CD4-positive, CD25-positive, alpha-beta regulatory T cell (primary cell): ENCODE measurements around the gene IQCF2. TPM values are rescaled to one million over a fixed set of nuclear protein-coding genes. Genes with fewer than 3 reads are reported as not detected.
"Not testable (repeated sequence)": the region's sequence is repeated elsewhere in the genome, so short reads cannot be mapped to it uniquely, and the experiment has no call there.

Experiments
- ATAC-seq, 2 donors: fragments of 150-1000 bp; cut with Tn5 transposase; one replicate each; pipeline ENCODE4 v1.10.0; 2021; ENCODE audit warnings: low read depth in 2 of 2, moderate number of reproducible peaks in 2 of 2, moderate library complexity in 1 of 2
- DNase-seq, 3 donors: peaks; one replicate each; pipeline versions ENCODE4 v3.0.0 to v3.0.0-alpha.2; 2012 to 2022; ENCODE audit warnings: mixed read lengths in 1 of 3
- H3K27ac ChIP-seq: one replicate; pipeline ENCODE4 v1.7.0; 2013; ENCODE audit warnings: mild to moderate bottlenecking, low read length; ENCODE audit not compliant: insufficient read depth, poor library complexity, severe bottlenecking
- H3K27me3 ChIP-seq: one replicate; pipeline ENCODE4 v1.7.0; 2013; ENCODE audit warnings: low read length; ENCODE audit not compliant: control insufficient read depth, insufficient read depth
- H3K36me3 ChIP-seq: one replicate; pipeline ENCODE4 v1.7.0; 2013; ENCODE audit warnings: mild to moderate bottlenecking, low read length, moderate library complexity; ENCODE audit not compliant: control insufficient read depth, insufficient read depth
- H3K4me1 ChIP-seq: 2 replicates; pipeline ENCODE4 v1.7.0; 2013; ENCODE audit warnings: mild to moderate bottlenecking, low read length; ENCODE audit not compliant: insufficient read depth, control insufficient read depth, poor library complexity, severe bottlenecking
- H3K4me3 ChIP-seq: one replicate; pipeline ENCODE4 v1.7.0; 2013; ENCODE audit warnings: low read depth, mild to moderate bottlenecking, low read length, moderate library complexity
- H3K9me3 ChIP-seq, 2 experiments: 1 replicate in 1 of 2; 2 replicates in 1 of 2; pipeline ENCODE4 v1.7.0; 2013; ENCODE audit warnings: low read length in 2 of 2, mild to moderate bottlenecking in 1 of 2, moderate library complexity in 1 of 2; ENCODE audit not compliant: control insufficient read depth in 2 of 2
- H3K27ac Mint-ChIP-seq, 3 donors: one replicate each; pipeline ENCODE4 v1.8.0; 2020 to 2022; ENCODE audit warnings: mild to moderate bottlenecking in 3 of 3, mixed read lengths in 3 of 3, moderate library complexity in 2 of 3
- H3K27me3 Mint-ChIP-seq: one replicate; pipeline ENCODE4 v1.8.0; 2022; ENCODE audit warnings: mild to moderate bottlenecking, mixed read lengths
- H3K36me3 Mint-ChIP-seq: one replicate; pipeline ENCODE4 v1.8.0; 2020; ENCODE audit warnings: mixed read lengths
- H3K4me1 Mint-ChIP-seq, 4 donors: one replicate each; pipeline ENCODE4 v1.8.0; 2020 to 2022; ENCODE audit warnings: mixed read lengths in 4 of 4, mild to moderate bottlenecking in 1 of 4
- H3K4me3 Mint-ChIP-seq, 4 donors: one replicate each; pipeline ENCODE4 v1.8.0; 2020 to 2022; ENCODE audit warnings: mild to moderate bottlenecking in 4 of 4, mixed read lengths in 4 of 4, moderate library complexity in 3 of 4
- H3K9me3 Mint-ChIP-seq, 7 donors: one replicate each; pipeline ENCODE4 v1.8.0; 2020 to 2022; ENCODE audit warnings: mixed read lengths in 7 of 7, mild to moderate bottlenecking in 3 of 7, moderate library complexity in 2 of 7
- polyA plus RNA-seq, 4 donors: library from polyadenylated mRNA; unstranded; fragments of 300-500 nt; fragmentation: Illumina TruSeq; gene quantifications; one replicate each; pipeline ENCODE4 v1.2.3, GENCODE V29; 2021
- total RNA-seq: library from RNA; stranded (reverse); gene quantifications from one replicate; pipeline ENCODE4 v1.2.3, GENCODE V29; 2022

The IQCF2 gene
- total and polyA plus RNA-seq, 5 donors from 2014 or later, result not detected

DNA sequence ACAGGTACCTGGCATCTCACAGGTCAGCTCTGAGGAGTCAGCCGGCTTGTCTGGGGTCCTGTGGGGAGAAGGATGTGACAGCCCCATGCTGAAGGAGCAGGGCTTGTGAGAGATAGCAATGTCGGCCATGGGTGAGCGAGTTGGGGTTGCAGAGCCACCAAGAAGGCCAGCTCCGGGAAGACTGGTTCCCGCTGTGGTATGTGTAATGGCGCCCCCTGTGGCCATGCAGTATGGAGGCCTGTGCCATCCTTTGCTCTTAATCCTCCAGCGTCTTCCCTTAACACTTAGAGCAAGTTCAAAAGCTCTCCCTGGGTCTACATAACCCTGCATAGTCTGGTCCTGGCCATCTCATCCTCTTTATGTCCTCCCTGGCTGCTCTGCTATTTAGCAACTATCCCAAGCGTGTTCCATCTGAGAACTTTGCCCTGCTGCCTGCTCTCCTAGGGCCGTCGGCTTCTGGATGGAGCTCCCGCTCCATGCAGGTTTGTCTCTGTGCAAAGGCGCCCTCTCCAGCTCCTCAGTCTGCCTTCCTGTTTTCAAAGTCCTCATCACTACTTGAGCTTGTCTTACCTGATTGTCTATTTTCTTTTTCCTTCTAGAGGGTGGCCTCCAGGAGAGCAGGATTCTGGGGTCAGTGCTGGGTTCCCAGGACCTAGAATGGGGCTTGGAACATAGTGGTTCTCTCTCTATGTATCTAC lies 41.6 kb upstream of the IQCF2 start:
- no peaks in the 10 kb centered on the region for H3K9me3 ChIP-seq
- DNase-seq (peak in 1 of 3 donors; percentile 19), ATAC-seq (no peak)
- no peak overlapping the region for H3K27ac ChIP-seq
- Mint-ChIP-seq H3K36me3 (no peaks in the 10 kb centered on the region), H3K9me3 (peaks cover 0 to 10% (median 3%) of the 10 kb centered on the region in 7 donors), H3K4me1 (peaks cover 0 to 9% (median under 1%) of the 10 kb centered on the region in 4 donors), H3K27ac (peak overlapping the region in 1 of 3 donors; percentile 34), H3K4me3 (no peak overlapping the region), H3K27me3 (peaks cover 38% of the 10 kb centered on the region)
- H3K36me3 ChIP-seq, result no peaks in the 10 kb centered on the region
- no peaks in the 10 kb centered on the region for H3K4me1 ChIP-seq
- peaks cover 18% of the 10 kb centered on the region for H3K27me3 ChIP-seq
- H3K4me3 ChIP-seq, result no peak overlapping the region

DNA sequence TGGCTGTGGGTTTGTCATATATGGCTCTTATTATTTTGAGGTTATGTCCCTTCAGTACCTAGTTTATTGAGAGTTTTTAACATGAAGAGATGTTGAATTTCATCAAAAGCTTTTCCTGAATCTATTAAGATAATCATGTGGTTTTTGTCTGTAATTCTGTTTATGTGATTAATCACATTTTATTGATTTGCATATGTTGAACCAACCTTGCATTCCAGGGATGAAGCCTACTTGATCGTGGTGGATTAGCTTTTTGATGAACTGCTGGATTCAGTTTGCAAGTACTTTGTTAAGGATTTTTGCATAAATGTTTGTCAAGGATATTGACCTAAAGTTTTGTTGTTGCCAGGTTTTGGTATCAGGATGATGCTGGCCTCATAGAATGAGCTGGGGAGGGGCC lies 33.1 kb upstream of the IQCF2 start:
- Mint-ChIP-seq H3K4me1 (peaks cover 0 to 2% (median 0%) of the 10 kb centered on the region in 4 donors), H3K4me3 (no peak overlapping the region), H3K27me3 (peaks cover 36% of the 10 kb centered on the region), H3K9me3 (peaks cover 0 to 18% (median 14%) of the 10 kb centered on the region in 7 donors), H3K27ac (no peak overlapping the region), H3K36me3 (no peaks in the 10 kb centered on the region)
- no peak for ATAC-seq
- Histone ChIP-seq H3K27ac (no peak overlapping the region), H3K27me3 (peaks cover 10% of the 10 kb centered on the region), H3K9me3 (peaks cover 10 to 17% of the 10 kb centered on the region in 2 experiments), H3K4me3 (no peak overlapping the region), H3K4me1 (no peaks in the 10 kb centered on the region), H3K36me3 (no peaks in the 10 kb centered on the region)
- no peak for DNase-seq

DNA sequence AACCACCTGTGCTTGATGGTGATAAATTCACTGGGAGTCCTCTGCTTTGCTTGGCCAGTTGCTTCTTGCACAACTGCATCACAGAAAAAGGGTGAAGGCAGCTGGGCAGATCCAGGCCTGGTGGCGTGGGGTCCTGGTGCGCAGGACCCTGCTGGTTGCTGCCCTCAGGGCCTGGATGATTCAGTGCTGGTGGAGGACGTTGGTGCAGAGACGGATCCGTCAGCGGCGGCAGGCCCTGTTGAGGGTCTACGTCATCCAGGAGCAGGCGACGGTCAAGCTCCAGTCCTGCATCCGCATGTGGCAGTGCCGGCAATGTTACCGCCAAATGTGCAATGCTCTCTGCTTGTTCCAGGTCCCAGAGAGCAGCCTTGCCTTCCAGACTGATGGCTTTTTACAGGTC lies 31.1 kb upstream of the IQCF2 start:
- Mint-ChIP-seq H3K27ac (no peak overlapping the region), H3K9me3 (peaks cover 0 to 21% (median 12%) of the 10 kb centered on the region in 7 donors), H3K36me3 (no peaks in the 10 kb centered on the region), H3K4me3 (no peak overlapping the region), H3K4me1 (no peaks in the 10 kb centered on the region), H3K27me3 (peaks cover 53% of the 10 kb centered on the region)
- Histone ChIP-seq H3K9me3 (peaks cover 10 to 17% of the 10 kb centered on the region in 2 experiments), H3K27ac (no peak overlapping the region), H3K4me3 (no peak overlapping the region), H3K4me1 (no peaks in the 10 kb centered on the region), H3K36me3 (no peaks in the 10 kb centered on the region), H3K27me3 (peaks cover 6% of the 10 kb centered on the region)
- DNase-seq (no peak), ATAC-seq (no peak)

DNA sequence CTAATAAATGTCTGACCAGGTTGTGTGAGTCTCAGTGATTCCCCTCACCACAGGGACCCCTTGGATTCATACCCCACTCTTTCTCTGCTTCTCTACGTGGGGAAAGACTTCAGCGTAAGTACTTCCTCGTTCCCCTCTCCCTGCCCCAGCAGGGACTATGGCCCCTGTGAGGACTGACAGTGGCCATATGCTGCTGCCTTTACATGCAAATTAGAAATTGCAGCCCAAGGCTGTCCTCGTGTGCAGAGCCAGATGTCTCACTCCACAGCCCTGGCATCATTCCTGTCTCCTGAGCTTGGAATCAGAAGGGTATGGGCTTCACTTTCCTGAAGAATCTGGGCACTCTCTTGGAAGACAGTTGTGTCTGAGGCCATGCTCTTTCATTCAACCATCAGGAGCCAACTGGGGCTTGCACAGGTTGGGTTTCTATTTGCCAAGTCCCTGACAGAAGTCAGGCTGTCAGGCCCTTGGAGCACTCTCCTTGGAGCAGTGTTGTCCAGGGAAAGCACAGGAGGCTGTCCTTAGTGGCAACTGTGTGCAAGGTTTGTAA lies 30.5 kb upstream of the IQCF2 start:
- peaks cover 10 to 17% of the 10 kb centered on the region in 2 experiments for H3K9me3 ChIP-seq
- ATAC-seq, result no peak
- H3K4me1 ChIP-seq, result no peaks in the 10 kb centered on the region
- Mint-ChIP-seq H3K27ac (no peak overlapping the region), H3K4me1 (no peaks in the 10 kb centered on the region), H3K27me3 (peaks cover 53% of the 10 kb centered on the region), H3K36me3 (no peaks in the 10 kb centered on the region), H3K9me3 (peaks cover 0 to 21% (median 11%) of the 10 kb centered on the region in 7 donors), H3K4me3 (no peak overlapping the region)
- no peak overlapping the region for H3K4me3 ChIP-seq
- DNase-seq, result no peak
- H3K36me3 ChIP-seq, result no peaks in the 10 kb centered on the region
- no peak overlapping the region for H3K27ac ChIP-seq
- peaks cover 4% of the 10 kb centered on the region for H3K27me3 ChIP-seq

DNA sequence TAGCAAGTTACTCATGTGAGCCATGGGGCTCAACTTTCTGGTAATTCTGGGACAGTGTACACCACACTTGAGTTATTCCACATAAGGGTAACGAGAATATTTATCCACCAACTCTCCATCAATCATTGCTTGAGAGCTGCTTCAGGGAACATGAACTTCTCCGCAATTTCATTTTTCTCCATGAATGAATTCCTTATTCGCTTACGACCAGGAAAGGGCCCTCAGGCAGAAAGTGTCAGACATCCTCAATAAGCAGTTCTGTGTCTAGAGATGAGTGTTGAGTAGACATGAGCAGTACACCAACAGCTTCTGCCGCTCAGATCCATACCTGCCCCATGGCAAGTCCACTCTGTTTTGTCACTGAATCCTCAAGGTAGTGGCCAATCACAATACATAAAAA lies 24.8 kb upstream of the IQCF2 start:
- Mint-ChIP-seq H3K4me1 (peaks cover 0 to 5% (median 0%) of the 10 kb centered on the region in 4 donors), H3K27ac (no peak overlapping the region), H3K36me3 (no peaks in the 10 kb centered on the region), H3K9me3 (peaks cover 0 to 4% (median 0%) of the 10 kb centered on the region in 7 donors), H3K4me3 (no peak overlapping the region), H3K27me3 (peaks cover 54% of the 10 kb centered on the region)
- Histone ChIP-seq H3K9me3 (no peaks in the 10 kb centered on the region), H3K4me3 (no peak overlapping the region), H3K27me3 (peaks cover 19% of the 10 kb centered on the region), H3K4me1 (no peaks in the 10 kb centered on the region), H3K27ac (no peak overlapping the region), H3K36me3 (no peaks in the 10 kb centered on the region)
- DNase-seq (no peak), ATAC-seq (no peak)

DNA sequence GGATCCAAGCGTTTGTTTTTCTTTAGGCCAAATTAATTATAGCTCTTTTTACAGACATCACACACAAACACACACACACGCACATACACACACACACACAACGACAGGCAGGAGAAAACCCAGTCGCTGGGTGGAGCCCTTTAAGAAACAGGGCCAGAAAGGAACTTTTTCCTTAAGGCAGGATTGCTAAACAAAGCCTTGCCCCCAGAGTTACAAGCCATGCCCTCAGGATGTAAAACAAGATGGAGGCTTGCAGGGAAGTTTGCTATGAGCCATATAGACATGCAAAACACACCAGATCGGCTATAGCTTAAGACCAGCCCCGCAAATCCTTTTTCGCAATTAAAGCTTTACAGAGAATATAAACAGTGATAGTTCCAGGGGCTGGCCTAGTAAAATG lies 16.3 kb upstream of the IQCF2 start:
- Histone ChIP-seq H3K9me3 (peaks cover 15 to 16% of the 10 kb centered on the region in 2 experiments), H3K27me3 (peaks cover 14% of the 10 kb centered on the region), H3K4me3 (no peak overlapping the region), H3K27ac (no peak overlapping the region), H3K4me1 (no peaks in the 10 kb centered on the region), H3K36me3 (no peaks in the 10 kb centered on the region)
- no peak overlapping the region for H3K4me3 Mint-ChIP-seq
- peaks cover 0 to 18% (median 12%) of the 10 kb centered on the region in 7 donors for H3K9me3 Mint-ChIP-seq
- H3K4me1 Mint-ChIP-seq, result no peaks in the 10 kb centered on the region
- no peak for DNase-seq
- no peak overlapping the region for H3K27ac Mint-ChIP-seq
- H3K36me3 Mint-ChIP-seq, result no peaks in the 10 kb centered on the region
- ATAC-seq, result no peak
- peaks cover 63% of the 10 kb centered on the region for H3K27me3 Mint-ChIP-seq

DNA sequence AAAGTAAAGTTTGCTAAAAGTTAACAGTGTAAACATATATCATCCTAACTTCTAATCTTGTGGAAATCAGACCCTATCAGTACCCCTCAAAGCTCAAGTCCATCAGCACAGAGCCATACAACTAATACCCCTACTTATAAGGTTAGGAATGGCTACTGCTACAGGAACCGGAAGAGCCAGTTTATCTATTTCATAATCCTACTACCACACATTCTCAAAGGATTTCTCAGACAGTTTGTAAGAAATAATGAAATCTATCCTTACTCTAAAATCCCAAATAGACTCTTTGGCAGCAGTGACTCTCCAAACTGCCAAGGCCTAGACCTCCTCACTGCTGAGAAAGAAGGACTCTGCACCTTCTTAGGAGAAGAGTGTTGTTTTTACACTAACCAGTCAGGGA lies 6.0 kb upstream of the IQCF2 start:
- not testable (repeated sequence) for H3K36me3 ChIP-seq, H3K4me1 ChIP-seq, H3K4me1 Mint-ChIP-seq, ATAC-seq, DNase-seq, H3K27ac ChIP-seq, H3K27me3 ChIP-seq, H3K4me3 Mint-ChIP-seq, H3K4me3 ChIP-seq, H3K9me3 ChIP-seq, H3K36me3 Mint-ChIP-seq, H3K27ac Mint-ChIP-seq
- Mint-ChIP-seq H3K9me3 (peaks cover 0 to 10% (median 0%) of the 10 kb centered on the region in 7 donors), H3K27me3 (peaks cover 22% of the 10 kb centered on the region)

DNA sequence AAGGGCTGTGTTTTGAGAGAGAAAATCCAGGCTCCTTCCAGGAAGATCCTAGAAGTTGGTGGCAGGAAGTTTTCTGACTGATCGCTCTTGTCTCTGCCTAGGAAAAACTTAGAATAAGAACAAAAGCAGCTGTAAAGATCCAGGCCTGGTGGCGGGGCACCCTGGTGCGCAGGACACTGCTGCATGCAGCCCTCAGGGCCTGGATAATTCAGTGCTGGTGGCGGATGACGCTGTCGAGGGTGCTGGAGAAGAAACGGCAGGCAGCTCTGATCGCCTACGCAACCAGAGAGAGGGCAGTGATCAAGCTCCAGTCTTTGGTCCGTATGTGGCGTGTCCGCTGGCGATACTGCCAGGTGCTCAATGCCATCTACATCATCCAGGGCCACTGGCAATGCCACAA lies 1.5 kb downstream of the IQCF2 start:
- ATAC-seq (no peak), DNase-seq (no peak)
- Mint-ChIP-seq H3K27ac (no peak overlapping the region), H3K4me3 (no peak overlapping the region), H3K4me1 (no peaks in the 10 kb centered on the region), H3K27me3 (peaks cover 14% of the 10 kb centered on the region), H3K9me3 (peaks cover 0 to 3% (median 0%) of the 10 kb centered on the region in 7 donors), H3K36me3 (no peaks in the 10 kb centered on the region)
- H3K27ac ChIP-seq, result no peak overlapping the region
- no peak overlapping the region for H3K4me3 ChIP-seq
- H3K9me3 ChIP-seq, result no peaks in the 10 kb centered on the region
- H3K4me1 ChIP-seq, result no peaks in the 10 kb centered on the region
- H3K36me3 ChIP-seq, result no peaks in the 10 kb centered on the region
- peaks cover 8% of the 10 kb centered on the region for H3K27me3 ChIP-seq
